ENCODE data around the gene HMGA1. TPM values are rescaled to one million over a fixed set of nuclear protein-coding genes. Genes with fewer than 3 reads are reported as not detected.

The HMGA1 gene
- total RNA-seq, 4 donors from 2014 or later = 0.51 to 24.4 (median 13.5) TPM

GRCh38 chr6:34227761-34228421 lies 8.8 kb upstream of the HMGA1 start:
- H3K4me3 ChIP-seq = no peak overlapping the region
- no peak for DNase-seq
- H3K27me3 ChIP-seq = no peaks in the 10 kb centered on the region
- no peaks in the 10 kb centered on the region for H3K36me3 ChIP-seq
- no peak overlapping the region for H3K27ac ChIP-seq
- intact Hi-C loops (cut with DNase I; ENCODE audit: low total_unique reads) = no loop called here
- H3K4me1 ChIP-seq = peaks cover 0 to 7% of the 10 kb centered on the region in 2 donors
- TF ChIP-seq POLR2A (IDR thresholded peaks at IDR 0.05) (no peak), CTCF (IDR thresholded peaks at IDR 0.05) (no peak)
- H3K9me3 ChIP-seq = no peaks in the 10 kb centered on the region

- DNase-seq = no peak
Measured at GRCh38 chr6:34229877-34230276, 6.8 kb upstream of the HMGA1 start.

GRCh38 chr6:34230653-34231371 lies 5.9 kb upstream of the HMGA1 start:
- intact Hi-C loops (cut with DNase I; ENCODE audit: low total_unique reads) = no loop called here
- no peaks in the 10 kb centered on the region for H3K36me3 ChIP-seq
- no peak for TF ChIP-seq CTCF (IDR thresholded peaks at IDR 0.05)
- no peak for TF ChIP-seq POLR2A (IDR thresholded peaks at IDR 0.05)

More at GRCh38 chr6:34229877-34230276, 6.8 kb upstream of the HMGA1 start:
- Histone ChIP-seq H3K36me3 (no peaks in the 10 kb centered on the region), H3K4me3 (no peak overlapping the region), H3K4me1 (no peaks in the 10 kb centered on the region), H3K27ac (no peak overlapping the region), H3K9me3 (no peaks in the 10 kb centered on the region), H3K27me3 (no peaks in the 10 kb centered on the region)
- intact Hi-C loops (cut with DNase I; ENCODE audit: low total_unique reads) = no loop called here
- no peak for TF ChIP-seq POLR2A (IDR thresholded peaks at IDR 0.05)
- no peak for TF ChIP-seq CTCF (IDR thresholded peaks at IDR 0.05)

GRCh38 chr6:34231566-34232336 lies 4.9 kb upstream of the HMGA1 start:
- Histone ChIP-seq H3K27ac (no peak overlapping the region), H3K27me3 (no peaks in the 10 kb centered on the region), H3K4me1 (no peaks in the 10 kb centered on the region), H3K36me3 (no peaks in the 10 kb centered on the region), H3K4me3 (no peak overlapping the region), H3K9me3 (no peaks in the 10 kb centered on the region)
- TF ChIP-seq CTCF (IDR thresholded peaks at IDR 0.05) (no peak), POLR2A (IDR thresholded peaks at IDR 0.05) (no peak)
- DNase-seq = no peak
- intact Hi-C loops (cut with DNase I; ENCODE audit: low total_unique reads) = no loop called here

More at GRCh38 chr6:34230653-34231371, 5.9 kb upstream of the HMGA1 start:
- no peak for DNase-seq
- Histone ChIP-seq H3K27me3 (no peaks in the 10 kb centered on the region), H3K27ac (no peak overlapping the region), H3K9me3 (no peaks in the 10 kb centered on the region), H3K4me3 (no peak overlapping the region), H3K4me1 (no peaks in the 10 kb centered on the region)

All from uterus (tissue), 4 donors.